C4-2B (cell line): ENCODE measurements around the gene ERO1A.
"Not testable (repeated sequence)": the region's sequence is repeated elsewhere in the genome, so short reads cannot be mapped to it uniquely, and the experiment has no call there.

Experiments
- ZFX ChIP-seq: fragments of 450-650 bp; IDR thresholded peaks from 2 replicates; pipeline ENCODE4 v1.6.1; 2017
- TF ChIP-seq, protein P1 (sequence below): fragments of 450-650 bp; conservative IDR thresholded peaks from 2 replicates; pipeline ENCODE4 v1.5.1; 2017; ENCODE audit warnings: mild to moderate bottlenecking

GRCh38 chr14:52727509-52727908 is 32.2 kb upstream of the ERO1A start:
- TF ChIP-seq, protein P1, sequence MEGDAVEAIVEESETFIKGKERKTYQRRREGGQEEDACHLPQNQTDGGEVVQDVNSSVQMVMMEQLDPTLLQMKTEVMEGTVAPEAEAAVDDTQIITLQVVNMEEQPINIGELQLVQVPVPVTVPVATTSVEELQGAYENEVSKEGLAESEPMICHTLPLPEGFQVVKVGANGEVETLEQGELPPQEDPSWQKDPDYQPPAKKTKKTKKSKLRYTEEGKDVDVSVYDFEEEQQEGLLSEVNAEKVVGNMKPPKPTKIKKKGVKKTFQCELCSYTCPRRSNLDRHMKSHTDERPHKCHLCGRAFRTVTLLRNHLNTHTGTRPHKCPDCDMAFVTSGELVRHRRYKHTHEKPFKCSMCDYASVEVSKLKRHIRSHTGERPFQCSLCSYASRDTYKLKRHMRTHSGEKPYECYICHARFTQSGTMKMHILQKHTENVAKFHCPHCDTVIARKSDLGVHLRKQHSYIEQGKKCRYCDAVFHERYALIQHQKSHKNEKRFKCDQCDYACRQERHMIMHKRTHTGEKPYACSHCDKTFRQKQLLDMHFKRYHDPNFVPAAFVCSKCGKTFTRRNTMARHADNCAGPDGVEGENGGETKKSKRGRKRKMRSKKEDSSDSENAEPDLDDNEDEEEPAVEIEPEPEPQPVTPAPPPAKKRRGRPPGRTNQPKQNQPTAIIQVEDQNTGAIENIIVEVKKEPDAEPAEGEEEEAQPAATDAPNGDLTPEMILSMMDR: not testable (repeated sequence)
- TF ChIP-seq ZFX: not testable (repeated sequence)
